ENCODE results near the gene ATF6B.
A peak's percentile ranks its signal among the peaks of the same experiment; 100 is the strongest.

Gene ATF6B

GRCh38 chr6:32168807-32169591 is 41.0 kb upstream of the ATF6B start:
- H3K4me1 ChIP-seq (ENCODE audit: control insufficient read depth in 1 of 2, insufficient read depth in 2 of 2, low read length in 2 of 2) = peaks cover 0 to 15% of the 10 kb centered on the region in 2 donors
- H3K27me3 ChIP-seq (ENCODE audit: low read depth, low read length) = no peaks in the 10 kb centered on the region
- no peak overlapping the region for H3K4me3 ChIP-seq (ENCODE audit: low read depth in 1 of 2, low read length in 2 of 2)
- H3K36me3 ChIP-seq (ENCODE audit: control insufficient read depth in 1 of 2, insufficient read depth in 2 of 2, low read length in 2 of 2) = peaks cover 38 to 57% of the 10 kb centered on the region in 2 donors
- no peaks in the 10 kb centered on the region for H3K9me3 ChIP-seq (ENCODE audit: control insufficient read depth in 1 of 2, low read length in 2 of 2)
- peak overlapping the region; percentile 14 for H3K27ac ChIP-seq (ENCODE audit: low read length)

GRCh38 chr6:32168350-32168749 is 40.3 kb upstream of the ATF6B start:
- Histone ChIP-seq H3K4me1 (ENCODE audit: control insufficient read depth in 1 of 2, insufficient read depth in 2 of 2, low read length in 2 of 2) (peaks cover 0 to 13% of the 10 kb centered on the region in 2 donors), H3K9me3 (ENCODE audit: control insufficient read depth in 1 of 2, low read length in 2 of 2) (no peaks in the 10 kb centered on the region), H3K27ac (ENCODE audit: low read length) (peak overlapping the region; percentile 14), H3K36me3 (ENCODE audit: control insufficient read depth in 1 of 2, insufficient read depth in 2 of 2, low read length in 2 of 2) (peaks cover 38 to 57% of the 10 kb centered on the region in 2 donors), H3K27me3 (ENCODE audit: low read depth, low read length) (no peaks in the 10 kb centered on the region), H3K4me3 (ENCODE audit: low read depth in 1 of 2, low read length in 2 of 2) (no peak overlapping the region)

- no peaks in the 10 kb centered on the region for H3K27me3 ChIP-seq (ENCODE audit: low read depth, low read length)
- peaks cover 0 to 8% of the 10 kb centered on the region in 2 donors for H3K4me1 ChIP-seq (ENCODE audit: control insufficient read depth in 1 of 2, insufficient read depth in 2 of 2, low read length in 2 of 2)
- H3K9me3 ChIP-seq (ENCODE audit: control insufficient read depth in 1 of 2, low read length in 2 of 2) = no peaks in the 10 kb centered on the region
- H3K4me3 ChIP-seq (ENCODE audit: low read depth in 1 of 2, low read length in 2 of 2) = no peak overlapping the region
- H3K36me3 ChIP-seq (ENCODE audit: control insufficient read depth in 1 of 2, insufficient read depth in 2 of 2, low read length in 2 of 2) = peaks cover 38 to 60% of the 10 kb centered on the region in 2 donors
- H3K27ac ChIP-seq (ENCODE audit: low read length) = no peak overlapping the region
Observed at GRCh38 chr6:32167761-32168262, 39.8 kb upstream of the ATF6B start.

GRCh38 chr6:32167154-32167760 is 39.2 kb upstream of the ATF6B start:
- H3K9me3 ChIP-seq (ENCODE audit: control insufficient read depth in 1 of 2, low read length in 2 of 2) = no peaks in the 10 kb centered on the region
- no peak overlapping the region for H3K4me3 ChIP-seq (ENCODE audit: low read depth in 1 of 2, low read length in 2 of 2)
- peaks cover 38 to 66% of the 10 kb centered on the region in 2 donors for H3K36me3 ChIP-seq (ENCODE audit: control insufficient read depth in 1 of 2, insufficient read depth in 2 of 2, low read length in 2 of 2)
- H3K27ac ChIP-seq (ENCODE audit: low read length) = no peak overlapping the region
- H3K27me3 ChIP-seq (ENCODE audit: low read depth, low read length) = no peaks in the 10 kb centered on the region
- H3K4me1 ChIP-seq (ENCODE audit: control insufficient read depth in 1 of 2, insufficient read depth in 2 of 2, low read length in 2 of 2) = peaks cover 0 to 7% of the 10 kb centered on the region in 2 donors

- peaks cover 0 to 7% of the 10 kb centered on the region in 2 donors for H3K4me1 ChIP-seq (ENCODE audit: control insufficient read depth in 1 of 2, insufficient read depth in 2 of 2, low read length in 2 of 2)
- H3K4me3 ChIP-seq (ENCODE audit: low read depth in 1 of 2, low read length in 2 of 2) = no peak overlapping the region
- H3K9me3 ChIP-seq (ENCODE audit: control insufficient read depth in 1 of 2, low read length in 2 of 2) = no peaks in the 10 kb centered on the region
- no peaks in the 10 kb centered on the region for H3K27me3 ChIP-seq (ENCODE audit: low read depth, low read length)
- peaks cover 38 to 68% of the 10 kb centered on the region in 2 donors for H3K36me3 ChIP-seq (ENCODE audit: control insufficient read depth in 1 of 2, insufficient read depth in 2 of 2, low read length in 2 of 2)
- no peak overlapping the region for H3K27ac ChIP-seq (ENCODE audit: low read length)
Observed at GRCh38 chr6:32166411-32167061, 38.5 kb upstream of the ATF6B start.

GRCh38 chr6:32164295-32164694 is 36.2 kb upstream of the ATF6B start, which contains the start of gene EGFL8:
TSS of gene EGFL8 (plus strand) at chr6:32164595. CDS start at chr6:32166166, 1,571 bp downstream.
- H3K27ac ChIP-seq (ENCODE audit: low read length) = peak within 1 kb of the TSS; percentile 30
- H3K27me3 ChIP-seq (ENCODE audit: low read depth, low read length) = no peaks in the 10 kb centered on the region
- H3K36me3 ChIP-seq (ENCODE audit: control insufficient read depth in 1 of 2, insufficient read depth in 2 of 2, low read length in 2 of 2) = peaks cover 22 to 48% of the 10 kb centered on the region in 2 donors
- no peak within 1 kb of the TSS for H3K4me3 ChIP-seq (ENCODE audit: low read depth in 1 of 2, low read length in 2 of 2)
- no peaks in the 10 kb centered on the region for H3K9me3 ChIP-seq (ENCODE audit: control insufficient read depth in 1 of 2, low read length in 2 of 2)
- peaks cover 0 to 7% of the 10 kb centered on the region in 2 donors for H3K4me1 ChIP-seq (ENCODE audit: control insufficient read depth in 1 of 2, insufficient read depth in 2 of 2, low read length in 2 of 2)

- Histone ChIP-seq H3K36me3 (ENCODE audit: control insufficient read depth in 1 of 2, insufficient read depth in 2 of 2, low read length in 2 of 2) (peaks cover 18 to 45% of the 10 kb centered on the region in 2 donors), H3K4me1 (ENCODE audit: control insufficient read depth in 1 of 2, insufficient read depth in 2 of 2, low read length in 2 of 2) (peaks cover 0 to 7% of the 10 kb centered on the region in 2 donors), H3K27me3 (ENCODE audit: low read depth, low read length) (no peaks in the 10 kb centered on the region), H3K9me3 (ENCODE audit: control insufficient read depth in 1 of 2, low read length in 2 of 2) (no peaks in the 10 kb centered on the region), H3K4me3 (ENCODE audit: low read depth in 1 of 2, low read length in 2 of 2) (no peak overlapping the region), H3K27ac (ENCODE audit: low read length) (peak overlapping the region; percentile 30)
Observed at GRCh38 chr6:32163559-32164258, 35.7 kb upstream of the ATF6B start.

GRCh38 chr6:32158052-32158451 is 30.0 kb upstream of the ATF6B start:
- Histone ChIP-seq H3K27ac (ENCODE audit: low read length) (no peak overlapping the region), H3K27me3 (ENCODE audit: low read depth, low read length) (no peaks in the 10 kb centered on the region), H3K4me3 (ENCODE audit: low read depth in 1 of 2, low read length in 2 of 2) (no peak overlapping the region), H3K9me3 (ENCODE audit: control insufficient read depth in 1 of 2, low read length in 2 of 2) (no peaks in the 10 kb centered on the region), H3K4me1 (ENCODE audit: control insufficient read depth in 1 of 2, insufficient read depth in 2 of 2, low read length in 2 of 2) (peaks cover 0 to 19% of the 10 kb centered on the region in 2 donors), H3K36me3 (ENCODE audit: control insufficient read depth in 1 of 2, insufficient read depth in 2 of 2, low read length in 2 of 2) (peaks cover 17 to 39% of the 10 kb centered on the region in 2 donors)

GRCh38 chr6:32156891-32157290 is 28.8 kb upstream of the ATF6B start:
- Histone ChIP-seq H3K9me3 (ENCODE audit: control insufficient read depth in 1 of 2, low read length in 2 of 2) (no peaks in the 10 kb centered on the region), H3K27ac (ENCODE audit: low read length) (no peak overlapping the region), H3K27me3 (ENCODE audit: low read depth, low read length) (no peaks in the 10 kb centered on the region), H3K4me3 (ENCODE audit: low read depth in 1 of 2, low read length in 2 of 2) (no peak overlapping the region), H3K4me1 (ENCODE audit: control insufficient read depth in 1 of 2, insufficient read depth in 2 of 2, low read length in 2 of 2) (peaks cover 6 to 30% of the 10 kb centered on the region in 2 donors), H3K36me3 (ENCODE audit: control insufficient read depth in 1 of 2, insufficient read depth in 2 of 2, low read length in 2 of 2) (peaks cover 17 to 29% of the 10 kb centered on the region in 2 donors)

GRCh38 chr6:32154514-32155161 is 26.6 kb upstream of the ATF6B start:
- H3K4me1 ChIP-seq (ENCODE audit: control insufficient read depth in 1 of 2, insufficient read depth in 2 of 2, low read length in 2 of 2) = peaks cover 6 to 48% of the 10 kb centered on the region in 2 donors
- peak overlapping the region; percentile 86 to 93 for H3K4me3 ChIP-seq (ENCODE audit: low read depth in 1 of 2, low read length in 2 of 2)
- no peaks in the 10 kb centered on the region for H3K27me3 ChIP-seq (ENCODE audit: low read depth, low read length)
- peaks cover 17 to 29% of the 10 kb centered on the region in 2 donors for H3K36me3 ChIP-seq (ENCODE audit: control insufficient read depth in 1 of 2, insufficient read depth in 2 of 2, low read length in 2 of 2)
- no peaks in the 10 kb centered on the region for H3K9me3 ChIP-seq (ENCODE audit: control insufficient read depth in 1 of 2, low read length in 2 of 2)
- peak overlapping the region; percentile 82 for H3K27ac ChIP-seq (ENCODE audit: low read length)
